ENCODE results near the gene TBL1X. TPM values are rescaled to one million over a fixed set of nuclear protein-coding genes. Genes with fewer than 3 reads are reported as not detected.

TBL1X gene
- polyA plus RNA-seq, 3 donors = 12.5 to 19.5 (median 13.8) TPM

DNA sequence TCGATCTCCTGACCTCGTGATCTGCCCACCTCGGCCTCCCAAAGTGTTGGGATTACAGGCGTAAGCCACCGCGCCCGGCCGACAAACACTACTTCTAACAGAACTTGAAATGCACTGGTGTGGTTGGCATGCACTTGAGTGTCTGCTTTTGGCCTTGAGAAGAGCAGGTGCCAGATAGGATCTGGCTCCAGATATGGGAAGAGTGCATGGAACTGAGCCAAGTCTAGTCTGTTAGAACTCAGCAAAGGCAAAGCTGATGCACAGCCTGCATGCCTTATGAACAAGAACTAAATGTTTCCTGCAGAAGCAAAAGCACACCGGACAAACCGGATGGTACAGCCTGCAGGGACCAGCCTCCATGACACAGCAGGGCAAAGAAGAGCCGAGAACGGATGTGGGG is 35.1 kb upstream of the TBL1X start:
- Mint-ChIP-seq H3K4me1 (peaks cover 6% of the 10 kb centered on the region), H3K9me3 (peaks cover 0 to 13% (median 6%) of the 10 kb centered on the region in 7 donors), H3K27me3 (ENCODE audit: low read depth in 3 of 3) (peaks cover 0 to 22% (median 0%) of the 10 kb centered on the region in 3 donors), H3K4me3 (no peak overlapping the region), H3K36me3 (no peaks in the 10 kb centered on the region), H3K27ac (no peak overlapping the region)
- WGBS (ENCODE audit: insufficient coverage) = 90% methylated on average over 2 of the region's 12 CpGs
- TF ChIP-seq, protein P1, sequence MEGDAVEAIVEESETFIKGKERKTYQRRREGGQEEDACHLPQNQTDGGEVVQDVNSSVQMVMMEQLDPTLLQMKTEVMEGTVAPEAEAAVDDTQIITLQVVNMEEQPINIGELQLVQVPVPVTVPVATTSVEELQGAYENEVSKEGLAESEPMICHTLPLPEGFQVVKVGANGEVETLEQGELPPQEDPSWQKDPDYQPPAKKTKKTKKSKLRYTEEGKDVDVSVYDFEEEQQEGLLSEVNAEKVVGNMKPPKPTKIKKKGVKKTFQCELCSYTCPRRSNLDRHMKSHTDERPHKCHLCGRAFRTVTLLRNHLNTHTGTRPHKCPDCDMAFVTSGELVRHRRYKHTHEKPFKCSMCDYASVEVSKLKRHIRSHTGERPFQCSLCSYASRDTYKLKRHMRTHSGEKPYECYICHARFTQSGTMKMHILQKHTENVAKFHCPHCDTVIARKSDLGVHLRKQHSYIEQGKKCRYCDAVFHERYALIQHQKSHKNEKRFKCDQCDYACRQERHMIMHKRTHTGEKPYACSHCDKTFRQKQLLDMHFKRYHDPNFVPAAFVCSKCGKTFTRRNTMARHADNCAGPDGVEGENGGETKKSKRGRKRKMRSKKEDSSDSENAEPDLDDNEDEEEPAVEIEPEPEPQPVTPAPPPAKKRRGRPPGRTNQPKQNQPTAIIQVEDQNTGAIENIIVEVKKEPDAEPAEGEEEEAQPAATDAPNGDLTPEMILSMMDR (IDR thresholded peaks at IDR 0.05) = no peak
- no peak for DNase-seq
- H3K4me2 ChIP-seq (replicated peaks; ENCODE audit: extremely low read depth, low read length, poor library complexity, severe bottlenecking) = no peak overlapping the region
- H3K27ac ChIP-seq (ENCODE audit: low read depth in 1 of 2, low read length in 2 of 2) = no peak overlapping the region
- H4K20me1 ChIP-seq (ENCODE audit: insufficient read depth, low read length) = no peaks in the 10 kb centered on the region
- intact Hi-C loops (cut with micrococcal nuclease) = no loop called here
- no peak overlapping the region for H3K9ac ChIP-seq (ENCODE audit: insufficient read depth, low read length, poor library complexity, severe bottlenecking)
- no peaks in the 10 kb centered on the region for H3K27me3 ChIP-seq (ENCODE audit: control insufficient read depth in 2 of 2, insufficient read depth in 2 of 2, low read length in 2 of 2)
- no peaks in the 10 kb centered on the region for H3K79me2 ChIP-seq (ENCODE audit: insufficient read depth, low read length)
- H2AFZ ChIP-seq (ENCODE audit: insufficient read depth, low read depth, low read length, poor library complexity, severe bottlenecking) = no peak overlapping the region
- no peaks in the 10 kb centered on the region for H3K4me1 ChIP-seq (ENCODE audit: control insufficient read depth in 1 of 2, insufficient read depth in 2 of 2, low read length in 2 of 2)
- H3K4me3 ChIP-seq (replicated peaks in 1 of 3; ENCODE audit: low read depth in 2 of 3, low read length in 3 of 3) = no peak overlapping the region
- H3K36me3 ChIP-seq (replicated peaks in 1 of 2; ENCODE audit: control insufficient read depth in 1 of 2, insufficient read depth in 2 of 2, low read length in 2 of 2) = no peaks in the 10 kb centered on the region
- H3K9me3 ChIP-seq (replicated peaks in 1 of 2; ENCODE audit: control insufficient read depth in 1 of 2, insufficient read depth in 1 of 2, low read length in 2 of 2) = peaks cover 0 to 5% of the 10 kb centered on the region in 2 donors

DNA sequence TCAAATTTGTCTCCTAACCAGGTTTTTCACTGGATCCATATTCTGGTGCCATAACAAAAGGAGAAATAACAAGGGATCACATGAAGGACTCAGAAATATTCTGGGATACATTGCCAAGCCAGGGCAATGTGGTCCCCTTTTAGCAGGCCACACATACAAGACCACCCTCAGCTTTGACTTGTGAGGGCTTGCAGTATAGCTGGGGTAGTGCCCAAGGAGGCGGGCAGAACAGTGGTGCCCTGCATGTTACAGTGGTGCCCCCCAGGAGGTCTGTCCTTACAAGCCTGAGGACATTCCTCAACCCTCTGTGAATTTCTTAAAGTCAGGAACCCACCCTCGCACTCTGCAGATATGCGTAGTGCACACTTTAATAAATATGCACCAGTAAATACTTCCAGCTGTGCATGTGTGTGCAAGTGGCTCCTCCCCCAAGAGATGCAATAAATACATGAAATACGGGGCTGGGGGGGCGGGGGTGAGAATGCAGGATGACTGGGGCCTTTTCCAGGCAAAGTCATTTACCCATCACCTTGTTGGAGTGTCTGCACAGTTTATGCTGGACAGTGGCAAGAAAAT is 34.4 kb upstream of the TBL1X start:
- Histone ChIP-seq H3K79me2 (ENCODE audit: insufficient read depth, low read length) (no peaks in the 10 kb centered on the region), H3K4me1 (ENCODE audit: control insufficient read depth in 1 of 2, insufficient read depth in 2 of 2, low read length in 2 of 2) (no peaks in the 10 kb centered on the region), H4K20me1 (ENCODE audit: insufficient read depth, low read length) (no peaks in the 10 kb centered on the region), H3K4me2 (replicated peaks; ENCODE audit: extremely low read depth, low read length, poor library complexity, severe bottlenecking) (no peak overlapping the region), H3K9ac (ENCODE audit: insufficient read depth, low read length, poor library complexity, severe bottlenecking) (no peak overlapping the region), H3K9me3 (replicated peaks in 1 of 2; ENCODE audit: control insufficient read depth in 1 of 2, insufficient read depth in 1 of 2, low read length in 2 of 2) (no peaks in the 10 kb centered on the region), H3K27me3 (ENCODE audit: control insufficient read depth in 2 of 2, insufficient read depth in 2 of 2, low read length in 2 of 2) (no peaks in the 10 kb centered on the region), H3K4me3 (replicated peaks in 1 of 3; ENCODE audit: low read depth in 2 of 3, low read length in 3 of 3) (no peak overlapping the region), H2AFZ (ENCODE audit: insufficient read depth, low read depth, low read length, poor library complexity, severe bottlenecking) (no peak overlapping the region), H3K27ac (ENCODE audit: low read depth in 1 of 2, low read length in 2 of 2) (no peak overlapping the region), H3K36me3 (replicated peaks in 1 of 2; ENCODE audit: control insufficient read depth in 1 of 2, insufficient read depth in 2 of 2, low read length in 2 of 2) (no peaks in the 10 kb centered on the region)
- no peak overlapping the region for H3K4me3 Mint-ChIP-seq
- H3K4me1 Mint-ChIP-seq = peaks cover 6% of the 10 kb centered on the region
- intact Hi-C loops (cut with micrococcal nuclease) = no loop called here
- no peak for DNase-seq
- peaks cover 0 to 10% (median 4%) of the 10 kb centered on the region in 7 donors for H3K9me3 Mint-ChIP-seq
- WGBS (ENCODE audit: insufficient coverage) = no CpG with 5 or more reads among the region's 5 CpGs
- H3K27me3 Mint-ChIP-seq (ENCODE audit: low read depth in 3 of 3) = peaks cover 0 to 23% (median 0%) of the 10 kb centered on the region in 3 donors
- no peak overlapping the region for H3K27ac Mint-ChIP-seq
- H3K36me3 Mint-ChIP-seq = no peaks in the 10 kb centered on the region
- TF ChIP-seq, protein P1 (IDR thresholded peaks at IDR 0.05) = no peak
